PC-3 (cell line): ENCODE data around the gene PAEP. TPM values are rescaled to one million over a fixed set of nuclear protein-coding genes. Genes with fewer than 3 reads are reported as not detected.

Source experiments
- ATAC-seq: fragments of 200-7000 bp; cut with Tn5 transposase; 2 replicates; pipeline ENCODE4 v1.9.1; 2020; ENCODE audit warnings: mild to moderate bottlenecking, moderate library complexity
- BruUV-seq: library from RNA; stranded (reverse); fragments of 400-500 nt; replicated peaks from 2 replicates; lab custom pipeline; 2021; lab: Mats Ljungman, UMichigan
- CTCF ChIA-PET: fragments of 300-600 bp; sonication (Branson Sonifier 250); formaldehyde crosslinking; loops from one replicate; lab custom pipeline; 2022; ENCODE audit warnings: antibody characterized with exemption; lab: Charles Lee
- POLR2A ChIA-PET: fragments of 300-600 bp; sonication (Branson Sonifier 250); formaldehyde crosslinking; loops from one replicate; lab custom pipeline; 2022; ENCODE audit warnings: antibody characterized with exemption; ENCODE audit not compliant: unreplicated experiment; lab: Charles Lee
- DNase-seq: peaks from one replicate; pipeline ENCODE4 v3.0.0-alpha.2; 2015
- H2AFZ ChIP-seq: fragments of 300-600 bp; sonication (generic); 2 replicates; pipeline ENCODE4 v1.6.0; 2016; ENCODE audit warnings: antibody characterized with exemption, low read length
- H3F3A ChIP-seq: fragments of 300-600 bp; sonication (generic); one replicate; pipeline ENCODE4 v1.6.0; 2017; ENCODE audit warnings: antibody characterized with exemption, low read length, control low read depth, mild to moderate bottlenecking; ENCODE audit not compliant: unreplicated experiment
- H3K27ac ChIP-seq: fragments of 300-600 bp; sonication (generic); 2 replicates; pipeline ENCODE4 v1.5.1; 2016; ENCODE audit warnings: mild to moderate bottlenecking, low read length
- H3K27me3 ChIP-seq: fragments of 300-600 bp; sonication (generic); 2 replicates; pipeline ENCODE4 v1.6.1; 2016; ENCODE audit warnings: low read length, mixed read lengths
- H3K36me3 ChIP-seq: fragments of 300-600 bp; sonication (generic); 2 replicates; pipeline ENCODE4 v1.6.1; 2016; ENCODE audit warnings: low read depth, mixed run types, low read length, mixed read lengths
- H3K4me1 ChIP-seq: fragments of 300-600 bp; sonication (generic); 2 replicates; pipeline ENCODE4 v1.5.1; 2016; ENCODE audit warnings: low read length; ENCODE audit not compliant: insufficient read depth
- H3K4me2 ChIP-seq: fragments of 300-600 bp; sonication (generic); 2 replicates; pipeline ENCODE4 v1.6.0; 2016; ENCODE audit warnings: low read length
- H3K4me3 ChIP-seq: fragments of 300-600 bp; sonication (generic); 2 replicates; pipeline ENCODE4 v1.5.1; 2016; ENCODE audit warnings: mild to moderate bottlenecking, low read length, mixed read lengths
- H3K79me2 ChIP-seq: fragments of 300-600 bp; sonication (generic); 2 replicates; pipeline ENCODE4 v1.6.1; 2017; ENCODE audit warnings: low read length, mixed read lengths
- H3K9ac ChIP-seq: fragments of 300-600 bp; sonication (generic); 2 replicates; pipeline ENCODE4 v1.6.0; 2016; ENCODE audit warnings: mild to moderate bottlenecking, low read length
- H3K9me2 ChIP-seq: fragments of 300-600 bp; sonication (generic); replicated peaks from 2 replicates; pipeline ENCODE4 v1.6.1; 2016; ENCODE audit warnings: mixed run types, low read length, mixed read lengths
- H3K9me3 ChIP-seq: fragments of 300-600 bp; sonication (generic); 2 replicates; pipeline ENCODE4 v1.6.1; 2016; ENCODE audit warnings: low read length, mixed read lengths
- H4K20me1 ChIP-seq: fragments of 300-600 bp; sonication (generic); 2 replicates; pipeline ENCODE4 v1.6.1; 2016; ENCODE audit warnings: low read length, mixed read lengths
- EZH2 ChIP-seq: fragments of 300-600 bp; sonication (generic); IDR thresholded peaks from one replicate; pipeline ENCODE4 v1.6.1; 2017; ENCODE audit warnings: antibody characterized with exemption, mild to moderate bottlenecking, low read length; ENCODE audit not compliant: unreplicated experiment
- EZH2phosphoT487 ChIP-seq: fragments of 300-600 bp; sonication (generic); IDR thresholded peaks from 2 replicates; pipeline ENCODE4 v1.6.1; 2018; ENCODE audit warnings: mild to moderate bottlenecking, antibody characterized with exemption, low read length, borderline replicate concordance
- intact Hi-C: fragments of 100-400 bp; cut with micrococcal nuclease; formaldehyde crosslinking; loops from 2 replicates; pipeline ENCODE4 v1.9.0; 2023
- total RNA-seq: library from RNA; depleted of rRNA; stranded (reverse); fragments of >200 nt; gene quantifications from 2 replicates; pipeline ENCODE4 v1.2.3, GENCODE V29; 2014
- TF ChIP-seq, protein P1 (sequence below): fragments of 300-600 bp; sonication (generic); conservative IDR thresholded peaks from 2 replicates; pipeline ENCODE4 v1.5.1; 2017; ENCODE audit warnings: antibody characterized with exemption, low read depth, mild to moderate bottlenecking, low read length

Gene PAEP
- total RNA-seq, 1 experiment from 2014 or later: not detected

DNA sequence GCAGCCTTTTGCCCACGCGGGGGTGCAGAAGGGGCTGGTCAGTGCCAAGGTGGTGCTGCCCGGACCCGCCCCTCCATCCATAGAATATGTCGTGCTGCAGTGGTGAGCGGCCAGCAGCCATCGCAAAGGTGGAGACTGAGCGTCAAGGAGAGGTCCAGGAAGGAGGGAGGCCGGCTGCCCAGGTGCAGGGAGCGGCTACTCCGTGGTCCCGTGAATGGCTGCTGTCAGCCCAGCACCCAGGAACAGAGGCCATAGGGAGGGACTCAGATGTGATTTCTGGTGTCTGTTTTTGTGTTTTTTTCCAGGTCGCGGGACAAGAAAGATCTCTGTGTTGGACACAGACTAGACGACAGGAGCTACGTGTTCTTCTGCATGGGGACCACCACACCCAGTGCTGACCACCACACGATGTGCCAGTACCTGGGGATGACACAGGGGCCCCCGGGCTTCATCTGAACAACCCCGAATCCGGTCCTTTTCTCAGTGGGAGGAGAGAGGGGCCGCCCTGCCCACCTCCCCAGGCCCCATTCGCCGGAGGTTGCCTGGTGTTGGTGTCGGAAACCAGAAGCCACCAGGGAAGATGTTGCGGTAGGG lies 29.0 kb downstream of the PAEP start:
- Histone ChIP-seq H3K9ac (no peak overlapping the region), H3K79me2 (no peaks in the 10 kb centered on the region), H3K9me2 (no peaks in the 10 kb centered on the region), H3K9me3 (no peaks in the 10 kb centered on the region), H3F3A (no peaks in the 10 kb centered on the region), H3K4me1 (no peaks in the 10 kb centered on the region), H3K4me3 (no peak overlapping the region), H3K27ac (no peak overlapping the region), H2AFZ (no peak overlapping the region), H3K27me3 (peaks cover 9% of the 10 kb centered on the region; the same call in 1 of the 2 replicates), H3K36me3 (no peaks in the 10 kb centered on the region), H4K20me1 (no peaks in the 10 kb centered on the region), H3K4me2 (no peak overlapping the region)
- ATAC-seq (no peak), DNase-seq (no peak)
- TF ChIP-seq EZH2phosphoT487: no peak
- intact Hi-C loops: no loop called here
- POLR2A ChIA-PET: no interaction called here
- CTCF ChIA-PET: no interaction called here
- no TSS peak for BruUV-seq

DNA sequence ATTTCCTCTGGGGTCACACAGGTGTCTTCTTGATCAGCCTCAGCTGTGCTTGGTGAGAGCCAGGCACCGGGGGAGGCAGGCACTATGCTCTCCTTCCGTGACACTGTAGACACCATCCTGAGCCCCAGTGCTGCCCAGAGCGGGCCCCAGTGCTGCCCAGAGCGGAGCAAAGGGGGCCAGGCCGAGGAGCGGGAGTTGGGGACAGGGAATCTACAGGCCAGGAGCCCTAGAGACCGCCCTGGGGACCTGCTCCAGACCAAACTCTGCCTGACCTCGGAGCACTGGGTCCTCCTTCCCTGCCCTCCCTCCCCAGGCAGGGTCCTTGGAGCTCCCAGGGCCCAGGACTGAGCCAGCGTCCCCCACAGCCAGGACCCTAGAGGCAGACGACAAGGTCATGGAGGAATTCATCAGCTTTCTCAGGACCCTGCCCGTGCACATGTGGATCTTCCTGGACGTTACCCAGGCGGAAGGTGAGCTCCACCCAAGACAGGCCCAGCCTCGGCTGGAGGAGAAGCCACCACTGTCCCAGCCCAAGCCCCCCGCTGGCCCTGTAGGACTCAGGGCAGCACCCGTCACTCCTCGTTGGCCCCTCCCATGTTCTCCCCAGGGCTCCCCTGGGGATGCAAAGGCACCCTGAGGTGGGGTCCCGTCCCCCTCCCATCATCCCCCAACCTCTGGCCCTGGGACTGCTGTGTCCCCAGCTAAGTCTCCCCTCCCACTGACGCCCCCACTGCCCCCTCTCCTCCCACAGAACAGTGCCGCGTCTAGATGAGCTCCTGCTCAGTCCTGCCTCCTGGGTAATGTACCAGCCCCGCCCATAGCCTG lies 30.2 kb downstream of the PAEP start:
- no peaks in the 10 kb centered on the region for H3K36me3 ChIP-seq
- TF ChIP-seq, protein P1, sequence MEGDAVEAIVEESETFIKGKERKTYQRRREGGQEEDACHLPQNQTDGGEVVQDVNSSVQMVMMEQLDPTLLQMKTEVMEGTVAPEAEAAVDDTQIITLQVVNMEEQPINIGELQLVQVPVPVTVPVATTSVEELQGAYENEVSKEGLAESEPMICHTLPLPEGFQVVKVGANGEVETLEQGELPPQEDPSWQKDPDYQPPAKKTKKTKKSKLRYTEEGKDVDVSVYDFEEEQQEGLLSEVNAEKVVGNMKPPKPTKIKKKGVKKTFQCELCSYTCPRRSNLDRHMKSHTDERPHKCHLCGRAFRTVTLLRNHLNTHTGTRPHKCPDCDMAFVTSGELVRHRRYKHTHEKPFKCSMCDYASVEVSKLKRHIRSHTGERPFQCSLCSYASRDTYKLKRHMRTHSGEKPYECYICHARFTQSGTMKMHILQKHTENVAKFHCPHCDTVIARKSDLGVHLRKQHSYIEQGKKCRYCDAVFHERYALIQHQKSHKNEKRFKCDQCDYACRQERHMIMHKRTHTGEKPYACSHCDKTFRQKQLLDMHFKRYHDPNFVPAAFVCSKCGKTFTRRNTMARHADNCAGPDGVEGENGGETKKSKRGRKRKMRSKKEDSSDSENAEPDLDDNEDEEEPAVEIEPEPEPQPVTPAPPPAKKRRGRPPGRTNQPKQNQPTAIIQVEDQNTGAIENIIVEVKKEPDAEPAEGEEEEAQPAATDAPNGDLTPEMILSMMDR: no peak
- TF ChIP-seq EZH2phosphoT487 (no peak), EZH2 (no peak)
- ChIA-PET CTCF (no interaction called here), POLR2A (no interaction called here)
- no peak overlapping the region for H3K27ac ChIP-seq
- peaks cover 16% of the 10 kb centered on the region; the same call in 1 of the 2 replicates for H3K27me3 ChIP-seq
- H3K4me3 ChIP-seq: no peak overlapping the region
- no peaks in the 10 kb centered on the region for H3K4me1 ChIP-seq
- ATAC-seq (no peak), DNase-seq (no peak)
- H3K9me2 ChIP-seq: no peaks in the 10 kb centered on the region
- H2AFZ ChIP-seq: no peak overlapping the region
- no peaks in the 10 kb centered on the region for H4K20me1 ChIP-seq
- BruUV-seq: no TSS peak
- H3K9me3 ChIP-seq: no peaks in the 10 kb centered on the region
- H3F3A ChIP-seq: no peaks in the 10 kb centered on the region
- H3K9ac ChIP-seq: no peak overlapping the region
- no peak overlapping the region for H3K4me2 ChIP-seq
- intact Hi-C loops: no loop called here
- H3K79me2 ChIP-seq: no peaks in the 10 kb centered on the region

DNA sequence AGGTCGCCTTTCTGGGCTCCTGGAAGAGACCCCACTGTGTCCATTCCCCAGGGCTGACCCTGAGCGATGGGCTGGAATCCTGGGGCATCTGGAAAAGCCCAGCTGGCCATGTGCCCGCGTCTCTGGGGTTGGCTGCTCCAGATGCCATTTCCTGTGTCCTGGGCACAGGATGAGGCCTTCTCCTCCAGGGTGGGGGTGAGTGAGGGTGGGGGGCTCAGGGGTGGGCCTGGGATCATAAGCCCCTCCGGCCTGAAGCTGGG lies 30.7 kb downstream of the PAEP start:
- ChIA-PET CTCF (no interaction called here), POLR2A (no interaction called here)
- Histone ChIP-seq H3K4me2 (no peak overlapping the region), H3K9me3 (no peaks in the 10 kb centered on the region), H3K79me2 (no peaks in the 10 kb centered on the region), H4K20me1 (no peaks in the 10 kb centered on the region), H3F3A (no peaks in the 10 kb centered on the region), H3K36me3 (no peaks in the 10 kb centered on the region), H3K4me1 (no peaks in the 10 kb centered on the region), H3K4me3 (no peak overlapping the region), H3K9ac (no peak overlapping the region), H3K9me2 (no peaks in the 10 kb centered on the region), H2AFZ (no peak overlapping the region), H3K27ac (no peak overlapping the region), H3K27me3 (peaks cover 21% of the 10 kb centered on the region)
- no TSS peak for BruUV-seq
- TF ChIP-seq, protein P1: no peak
- TF ChIP-seq EZH2phosphoT487: no peak
- TF ChIP-seq EZH2: no peak
- ATAC-seq: no peak
- no peak for DNase-seq
- intact Hi-C loops: no loop called here
